CD4-positive, alpha-beta T cell treated with Interleukin-17A for 4 hours (primary cell): Measurements from ENCODE around the gene DDX59.

ENCODE experiments used
- DNase-seq: peaks from one replicate; pipeline ENCODE4 v3.0.0-alpha.2; 2020; ENCODE audit warnings: mixed read lengths

Gene DDX59

DNA sequence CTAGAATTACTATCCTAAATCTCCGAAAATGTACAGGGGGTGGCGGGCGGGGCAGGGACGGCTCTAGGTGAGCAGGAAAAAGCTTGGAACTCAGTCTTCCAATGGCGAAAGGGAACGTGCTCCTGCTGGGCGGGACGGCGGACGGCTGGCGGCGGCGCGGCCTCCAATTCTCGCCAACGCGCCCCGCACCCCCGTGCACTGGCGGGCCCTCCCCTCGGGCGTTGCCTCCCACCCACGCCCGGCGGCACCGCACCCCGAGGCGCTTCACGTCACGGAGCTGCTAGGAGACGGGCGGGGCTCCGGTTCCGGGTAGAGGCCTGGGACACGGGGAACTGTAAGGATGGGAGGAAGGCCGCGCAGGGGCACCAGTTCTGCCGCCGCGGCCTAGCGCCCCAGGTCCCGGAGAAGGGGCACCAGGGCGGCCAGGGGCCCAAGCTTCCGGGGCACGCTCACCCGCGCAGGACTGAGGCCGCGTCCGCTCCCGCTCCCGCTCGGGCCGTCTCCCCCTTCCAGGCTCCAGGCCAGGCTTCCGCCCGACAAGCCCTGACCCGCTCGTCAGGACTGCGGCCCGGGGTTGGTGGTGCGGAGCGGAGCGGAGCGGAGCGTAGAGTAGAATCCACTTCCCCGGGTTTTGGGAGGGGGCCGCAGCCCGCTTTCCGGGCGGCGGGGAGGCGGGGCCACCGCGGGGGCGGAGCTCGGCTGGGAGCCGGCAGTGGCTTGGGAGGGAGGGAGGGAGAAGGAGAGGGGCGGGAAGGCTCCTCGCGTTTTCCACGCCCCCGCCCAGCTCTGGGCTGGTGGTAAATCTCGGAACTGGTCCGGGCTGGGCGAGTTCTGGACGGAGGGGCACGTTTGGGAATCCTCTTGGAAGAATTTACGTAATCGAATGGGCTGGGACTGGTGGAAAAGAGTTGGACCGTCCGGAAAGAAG is at the start of gene DDX59:
DDX59 (minus strand) TSS at position 594 of the 928 bp plus-strand sequence. CDS start 3,167 bp downstream, outside the sequence.
- DNase-seq = peak; percentile 95

DNA sequence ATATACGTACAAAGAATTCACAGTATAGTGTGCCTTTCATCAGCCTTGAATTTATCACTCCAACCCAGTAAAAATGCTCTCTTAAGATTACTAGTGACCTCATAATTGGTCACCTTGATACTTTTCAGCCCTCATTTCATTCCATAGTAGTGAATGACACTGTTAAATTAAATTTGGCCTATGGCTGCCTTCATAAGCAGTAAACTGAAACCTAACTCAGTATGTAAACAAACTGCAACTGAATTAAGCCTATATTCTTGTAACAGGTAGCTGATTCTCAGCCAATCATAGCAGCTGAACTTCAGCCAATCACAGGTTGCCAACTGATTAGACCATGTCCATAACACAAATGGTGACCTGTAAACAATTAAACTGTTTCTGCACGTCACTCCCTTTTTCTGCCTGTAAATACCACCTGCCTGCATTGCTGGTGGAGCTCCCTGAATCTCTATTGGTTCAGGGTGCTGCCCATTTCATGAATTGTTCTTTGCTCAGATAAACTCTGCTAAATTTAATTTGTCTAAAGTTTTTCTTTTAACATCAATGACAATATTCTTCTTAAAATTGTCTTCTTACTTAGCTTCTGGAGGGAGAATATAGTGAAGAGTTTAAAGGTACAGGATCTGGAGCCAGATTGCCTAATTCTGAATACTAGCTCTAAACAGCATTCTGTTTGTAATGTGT is 44.9 kb upstream of the DDX59 start:
- no peak for DNase-seq

DNA sequence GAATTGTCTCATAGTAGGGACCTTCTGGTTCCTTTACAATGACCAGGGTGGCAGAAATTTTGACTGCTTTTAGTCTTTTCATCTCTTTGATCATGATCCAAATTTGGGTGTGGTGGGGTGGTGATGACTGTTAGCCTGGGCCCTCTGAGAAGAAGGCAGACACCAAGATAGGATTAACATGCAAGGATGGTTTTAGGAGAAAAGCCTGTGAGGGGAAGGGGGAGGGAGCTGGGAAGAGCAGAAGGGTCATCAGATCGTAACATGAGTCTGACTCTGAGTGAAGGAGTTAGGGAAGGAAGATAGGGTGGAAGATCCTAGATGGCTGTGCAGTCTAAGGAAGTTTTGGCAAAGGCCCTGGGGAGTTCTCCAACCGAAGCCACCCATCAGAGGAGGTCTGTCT is 40.5 kb upstream of the DDX59 start:
- DNase-seq = no peak

DNA sequence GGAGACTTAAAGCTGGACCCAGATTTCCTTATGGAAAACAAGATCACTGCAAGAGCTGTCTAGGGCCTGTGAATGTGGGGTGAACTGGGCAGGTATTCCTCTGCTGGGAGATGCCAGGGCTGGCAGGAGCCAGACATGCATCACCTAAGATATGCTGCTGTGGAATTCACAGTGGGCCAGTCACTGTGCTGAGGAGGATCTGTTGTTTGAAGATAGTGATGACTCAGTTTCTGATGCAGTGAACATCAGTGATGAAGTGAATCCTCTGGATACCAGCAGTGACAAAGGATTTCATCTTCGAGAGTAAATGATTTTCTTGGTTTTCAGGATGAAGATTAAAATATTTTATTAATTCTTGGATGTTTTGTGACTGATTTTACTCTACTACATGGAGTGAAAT is 39.1 kb upstream of the DDX59 start:
- no peak for DNase-seq

DNA sequence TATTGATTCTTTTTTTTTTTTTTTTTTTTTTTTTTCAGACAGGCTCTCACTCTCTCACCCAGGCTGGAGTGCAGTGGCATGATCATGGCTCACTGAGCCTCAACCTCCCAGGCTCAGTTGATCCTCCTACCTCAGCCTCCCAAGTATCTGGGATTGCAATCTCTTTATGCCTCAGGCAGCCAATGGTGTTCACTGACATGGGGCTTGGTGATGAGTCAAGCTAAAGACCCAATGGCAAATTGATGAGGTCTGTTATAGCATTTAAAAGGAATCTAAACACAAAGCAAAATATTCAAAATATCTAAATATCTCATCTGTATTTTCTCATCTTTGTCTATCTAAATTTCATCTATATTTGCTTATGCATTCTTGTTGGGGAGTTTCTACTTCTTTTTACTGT is 38.5 kb upstream of the DDX59 start:
- no peak for DNase-seq

DNA sequence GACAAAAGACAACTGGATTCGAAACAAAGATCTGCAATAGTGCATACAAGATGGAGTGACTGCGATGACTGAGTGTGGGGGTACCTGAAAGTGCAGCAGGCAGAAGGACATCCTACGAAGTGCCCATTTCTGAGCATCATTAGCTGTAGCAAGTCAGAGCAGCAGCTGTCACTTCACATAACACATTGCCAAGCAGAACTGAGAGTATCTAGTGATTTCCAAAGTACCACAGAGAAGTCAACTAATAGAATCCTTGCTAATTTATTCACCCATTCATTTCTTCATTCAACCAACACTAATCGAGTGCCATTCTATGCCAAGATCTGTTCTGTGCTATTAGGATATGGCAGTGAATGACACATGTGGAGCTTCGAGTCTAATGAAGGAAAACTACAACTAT is 37.4 kb upstream of the DDX59 start:
- no peak for DNase-seq

DNA sequence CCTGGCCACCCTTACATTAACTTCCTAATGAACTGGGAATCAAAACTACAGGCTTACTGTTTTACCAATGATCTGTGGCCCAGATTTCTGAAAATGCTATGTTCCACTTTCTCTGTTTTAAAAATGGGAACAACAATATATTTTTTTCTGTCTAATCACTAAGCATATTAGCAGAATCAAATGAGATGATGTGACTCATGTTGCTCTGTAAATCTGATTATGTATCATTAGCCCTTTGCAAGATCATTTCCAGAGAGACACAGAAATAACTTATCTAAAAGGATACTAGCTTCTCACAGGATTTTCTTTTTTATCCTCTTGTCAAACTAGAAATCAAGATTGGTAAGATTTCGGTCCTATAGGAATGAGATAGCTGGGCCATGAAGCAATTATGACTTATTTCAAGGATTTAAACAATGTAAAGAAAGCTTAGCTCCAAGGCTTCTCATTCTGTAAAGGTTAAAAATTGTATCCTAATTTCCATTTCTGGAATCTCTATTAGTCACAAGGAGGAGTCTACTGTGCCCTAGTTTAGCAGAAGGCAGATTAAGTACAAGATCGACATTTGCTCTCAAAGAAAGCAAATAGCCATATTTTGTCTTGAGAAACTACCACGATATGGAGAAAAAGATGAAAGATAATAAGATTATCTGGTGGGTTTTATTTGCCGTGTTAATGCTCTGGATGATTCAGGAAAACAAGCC is 36.6 kb upstream of the DDX59 start:
- DNase-seq = no peak

DNA sequence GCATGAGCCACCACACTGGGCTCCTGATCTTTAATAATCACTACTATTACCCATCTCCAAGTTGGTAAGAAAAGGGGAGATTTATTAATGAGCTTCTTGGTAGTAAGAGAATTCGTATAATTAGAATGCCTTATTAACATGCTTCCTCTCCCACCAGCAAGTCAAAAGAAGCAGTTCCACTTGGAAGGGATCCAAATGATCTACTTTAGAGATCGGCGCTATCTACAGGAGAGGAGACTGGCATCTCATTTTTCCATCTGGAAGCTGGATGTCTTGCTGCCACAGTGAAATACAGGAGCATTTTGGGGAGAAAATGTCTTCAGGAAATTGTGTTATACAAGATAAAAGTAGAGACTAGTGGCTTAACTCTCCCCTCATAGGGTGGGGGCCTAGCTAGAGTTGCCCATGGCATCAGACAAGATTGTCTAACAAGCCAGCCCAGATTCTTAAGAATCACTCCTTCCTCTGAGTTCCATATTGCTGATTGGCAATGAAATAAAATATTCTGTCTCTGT is 35.3 kb upstream of the DDX59 start:
- no peak for DNase-seq

DNA sequence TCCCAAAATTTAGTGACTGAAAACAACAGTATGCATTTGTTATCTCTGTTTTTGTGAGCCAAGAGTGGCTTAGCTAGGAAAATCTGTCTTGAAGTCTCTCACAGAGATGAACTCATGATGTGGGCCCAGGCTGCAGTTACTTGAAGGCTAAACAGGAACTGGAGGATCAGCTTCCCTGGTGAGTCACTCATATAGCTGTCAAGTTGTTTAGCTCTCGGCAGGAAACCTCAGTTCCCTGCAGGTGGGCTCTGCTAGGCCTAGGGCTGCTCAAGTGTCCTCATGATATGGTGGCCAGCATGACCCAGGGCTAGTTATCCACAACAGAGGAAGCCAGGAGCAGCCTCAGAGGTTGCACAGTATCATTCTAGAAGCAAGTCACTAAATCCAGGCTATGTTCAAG is 30.2 kb upstream of the DDX59 start:
- no peak for DNase-seq

DNA sequence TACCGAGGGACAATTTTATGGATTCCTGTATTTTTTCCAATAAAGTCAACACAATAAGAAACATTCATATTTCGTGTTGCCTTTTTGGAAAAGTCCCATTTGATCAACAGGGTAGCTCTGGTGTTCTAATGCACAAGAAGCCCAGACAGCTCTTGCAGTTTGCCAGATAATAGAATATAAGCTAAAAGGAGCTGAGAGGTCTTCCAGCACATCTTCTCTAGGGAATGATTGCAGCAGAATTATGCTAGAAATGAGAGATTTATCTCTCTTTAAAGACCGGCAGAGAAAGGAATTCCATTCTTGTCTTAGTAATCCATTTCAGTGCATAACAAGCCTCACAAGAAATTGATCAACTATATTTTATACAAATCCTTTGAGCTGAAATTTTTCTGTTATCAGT is 25.0 kb upstream of the DDX59 start:
- DNase-seq = no peak

DNA sequence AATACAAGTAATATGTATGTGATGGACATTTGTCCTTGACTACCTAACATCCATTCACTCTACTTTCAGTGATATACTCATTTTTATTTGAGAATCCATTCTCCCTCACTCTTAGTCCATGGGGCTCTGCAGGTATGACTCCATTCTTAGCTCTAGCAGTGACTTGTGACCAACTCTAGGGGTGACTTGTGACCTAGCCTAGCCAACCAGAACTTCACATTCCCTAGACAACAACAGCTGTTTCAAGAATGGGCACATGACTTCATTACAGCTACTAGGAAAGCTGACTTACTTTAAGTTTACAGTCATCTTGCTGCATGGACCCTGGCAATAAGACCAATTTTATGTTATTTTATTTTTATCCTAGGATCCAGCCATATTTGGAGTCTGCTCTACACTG is 23.6 kb upstream of the DDX59 start:
- DNase-seq = no peak

DNA sequence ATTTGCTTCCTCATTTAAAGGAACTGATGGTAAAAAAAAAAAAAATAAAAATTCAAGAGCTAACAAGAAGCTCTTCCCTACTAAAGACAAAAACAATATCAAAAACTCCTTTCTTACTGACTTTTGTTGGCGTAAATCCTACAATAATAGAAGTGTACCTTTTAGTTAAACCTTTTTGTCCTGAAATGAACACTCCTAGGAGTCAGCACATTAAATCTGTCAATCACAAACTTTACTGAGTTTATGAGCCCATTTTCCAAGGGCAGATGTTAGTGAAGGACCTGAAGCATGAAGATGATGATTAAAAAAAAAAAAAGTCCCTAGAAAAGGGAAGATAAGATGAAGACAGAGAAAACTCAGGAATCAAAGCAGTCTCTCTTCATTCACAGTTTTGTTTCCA is 22.6 kb upstream of the DDX59 start:
- no peak for DNase-seq

DNA sequence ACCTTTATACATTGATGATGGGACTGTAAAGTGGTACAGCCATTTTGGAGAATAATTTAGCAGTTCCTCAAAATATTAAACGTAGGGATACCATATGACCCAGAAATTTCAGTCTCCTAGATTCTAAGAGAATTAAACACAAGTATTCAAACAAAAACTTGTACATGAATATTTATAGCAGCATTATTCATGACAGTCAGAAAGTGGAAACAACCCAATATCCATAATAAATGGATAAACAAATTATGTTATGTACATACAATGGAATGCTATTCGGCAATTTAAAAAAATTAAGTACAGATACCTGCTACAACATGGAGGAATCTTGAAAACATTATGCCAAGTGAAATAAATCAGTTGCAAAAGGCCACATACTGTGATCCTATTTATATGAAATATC is 16.9 kb upstream of the DDX59 start:
- DNase-seq = no peak

DNA sequence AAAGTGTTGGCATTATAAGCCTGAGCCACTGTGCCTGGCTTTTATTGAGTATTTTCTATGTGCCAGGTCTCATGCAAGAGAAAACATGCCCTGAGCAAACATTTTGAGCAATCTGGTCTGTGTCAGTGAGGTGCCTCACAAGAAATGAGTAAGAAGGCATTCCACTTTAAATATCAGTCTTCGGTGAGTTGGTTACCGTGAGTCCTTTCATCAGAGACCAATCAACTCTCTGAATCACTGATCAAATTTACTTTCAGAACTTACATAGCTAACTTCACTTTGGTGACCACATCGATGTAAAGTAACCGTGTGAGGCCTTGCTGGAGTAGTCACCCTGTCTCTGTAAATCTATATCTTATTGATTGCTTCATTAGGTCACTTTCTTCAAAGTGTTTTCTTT is 14.3 kb upstream of the DDX59 start:
- DNase-seq = no peak

DNA sequence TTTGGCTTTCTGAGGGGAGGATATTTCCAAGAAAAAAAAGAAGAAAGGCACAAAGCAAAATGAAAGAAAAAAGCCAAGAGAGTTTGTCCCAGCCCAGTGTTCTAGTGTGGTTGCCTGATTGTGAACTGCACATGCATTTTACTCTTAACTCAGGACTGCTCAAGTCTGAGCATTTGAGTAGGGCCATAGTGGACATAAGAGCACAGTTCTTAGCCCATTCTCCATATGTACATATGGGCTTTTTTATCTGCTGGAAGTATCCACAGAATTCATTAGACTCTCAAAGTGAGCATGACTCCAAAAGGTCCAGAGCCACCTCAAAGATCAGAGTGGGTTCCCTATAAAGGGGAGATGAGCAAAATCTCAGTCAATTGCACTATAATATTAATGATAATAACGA is 13.6 kb upstream of the DDX59 start:
- DNase-seq = no peak

DNA sequence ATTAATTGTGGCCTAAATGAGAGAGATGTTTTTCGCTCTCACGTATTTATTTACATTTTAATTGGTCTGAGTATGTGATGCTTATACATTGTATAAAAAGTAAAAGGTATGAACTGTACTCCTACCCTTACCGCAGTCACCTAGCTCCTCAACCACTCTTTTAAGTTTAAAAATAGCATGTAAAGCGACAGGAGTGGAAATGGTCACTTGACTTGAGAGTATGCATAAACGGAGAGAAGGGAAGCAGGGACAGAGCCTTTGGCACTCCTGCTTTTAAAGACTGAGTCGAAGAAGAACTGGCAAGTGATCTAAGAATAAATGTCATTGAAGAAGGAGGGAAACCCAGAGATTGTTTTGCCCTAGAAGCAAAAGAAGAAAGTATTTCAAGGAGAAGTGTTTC is 11.5 kb upstream of the DDX59 start:
- DNase-seq = no peak

DNA sequence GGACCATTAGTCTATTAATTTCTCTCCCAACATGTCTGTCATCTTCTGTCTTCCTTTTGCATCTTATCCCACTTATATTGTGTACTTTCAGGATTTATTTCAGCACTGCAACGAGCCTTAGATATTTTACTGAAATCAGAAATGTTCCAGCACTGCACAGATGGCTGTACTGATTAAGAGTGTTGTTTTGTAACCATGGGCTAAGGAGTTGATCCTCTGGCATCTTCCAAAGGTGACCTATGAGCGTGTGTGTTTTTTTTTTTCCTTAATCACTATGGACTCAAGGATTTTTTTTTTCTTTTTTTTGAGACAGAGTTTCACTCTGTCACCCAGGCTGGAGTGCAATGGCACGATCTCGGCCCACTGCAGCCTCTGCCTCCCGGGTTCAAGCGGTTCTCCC is 7.1 kb upstream of the DDX59 start:
- DNase-seq = no peak

DNA sequence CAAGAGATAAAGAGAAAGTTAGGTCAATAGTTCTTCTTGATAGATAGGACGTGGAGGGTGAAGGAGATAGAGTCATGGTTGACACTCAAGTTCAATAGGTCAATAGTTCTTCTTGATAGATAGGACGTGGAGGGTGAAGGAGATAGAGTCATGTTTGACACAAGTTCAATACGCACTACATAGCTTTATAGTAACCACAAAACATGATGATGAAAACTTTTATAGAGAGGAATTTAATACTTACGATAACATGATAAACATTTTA is 5.8 kb upstream of the DDX59 start:
- no peak for DNase-seq

DNA sequence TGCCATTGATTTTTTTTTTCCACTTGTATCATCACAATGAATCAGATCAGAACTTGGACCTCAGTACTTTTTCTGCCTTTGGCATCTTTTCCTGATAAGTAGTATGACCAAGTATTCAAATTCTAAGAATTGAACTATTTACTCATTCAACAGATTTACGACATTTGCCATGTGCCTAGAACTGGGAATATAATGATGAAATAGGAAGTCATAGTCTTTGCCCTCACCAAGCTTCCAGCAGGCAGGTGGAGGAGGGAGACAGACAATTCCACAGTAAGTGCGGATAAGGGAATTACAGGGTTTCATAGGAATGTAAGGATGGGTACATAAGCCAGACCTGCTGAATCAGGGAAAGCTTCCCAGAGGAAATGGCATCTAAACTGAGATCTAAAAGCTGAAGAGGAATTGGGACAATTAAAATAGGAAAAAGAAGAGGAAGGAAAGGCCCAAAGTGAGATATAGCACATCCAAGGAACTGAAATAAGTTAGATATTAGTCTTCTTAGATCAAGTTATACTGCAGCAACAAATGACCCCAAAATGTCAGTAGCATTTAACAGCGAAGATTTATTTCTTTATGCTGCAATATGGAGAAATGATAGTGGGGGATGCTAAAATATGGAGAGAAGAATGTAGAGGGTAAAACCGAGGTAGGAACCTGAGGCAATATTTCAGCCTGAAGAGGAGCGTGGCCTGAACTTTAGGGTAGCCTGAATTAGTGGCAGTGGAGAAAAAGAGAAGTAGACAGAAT is 5.3 kb upstream of the DDX59 start:
- no peak for DNase-seq

DNA sequence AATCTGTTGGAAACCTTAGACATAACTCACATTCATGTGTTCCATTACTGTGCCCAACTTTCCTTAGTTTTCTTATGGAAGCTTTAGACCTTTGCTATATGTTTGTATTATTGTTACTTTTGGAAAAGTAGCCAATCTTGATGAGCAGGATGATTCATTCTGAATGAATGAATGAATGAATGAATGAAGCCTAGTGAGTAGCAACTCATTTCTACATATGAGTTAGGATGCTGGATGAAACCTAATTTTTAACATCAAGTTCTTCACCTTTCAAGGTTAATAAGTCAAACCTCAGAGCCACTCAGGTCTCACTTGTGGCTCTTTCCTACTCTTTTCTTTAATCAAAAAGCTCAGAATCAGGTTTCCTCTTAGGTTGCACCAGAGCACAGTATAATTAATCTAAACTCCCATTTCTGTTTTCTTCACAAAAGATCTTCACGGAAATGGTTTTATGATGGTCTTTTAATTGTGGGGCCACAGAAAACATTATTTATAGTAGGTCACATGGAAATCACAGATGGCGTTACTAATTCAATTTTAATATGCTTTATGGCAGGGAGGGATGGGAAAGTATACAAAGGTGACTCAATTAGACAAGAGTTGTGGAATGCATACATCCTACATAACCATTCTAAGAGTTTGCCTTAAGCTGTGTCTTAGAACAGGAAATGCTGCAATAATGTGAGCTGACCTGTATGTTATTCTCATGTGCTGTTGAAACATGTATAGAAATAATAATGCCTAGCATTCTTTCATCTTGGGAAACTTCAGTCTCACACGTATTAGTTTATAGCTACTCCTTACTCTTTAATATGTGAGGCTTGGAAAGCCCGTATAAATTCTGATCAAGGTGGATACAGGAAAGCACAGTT is 4.5 kb upstream of the DDX59 start:
- DNase-seq = no peak

DNA sequence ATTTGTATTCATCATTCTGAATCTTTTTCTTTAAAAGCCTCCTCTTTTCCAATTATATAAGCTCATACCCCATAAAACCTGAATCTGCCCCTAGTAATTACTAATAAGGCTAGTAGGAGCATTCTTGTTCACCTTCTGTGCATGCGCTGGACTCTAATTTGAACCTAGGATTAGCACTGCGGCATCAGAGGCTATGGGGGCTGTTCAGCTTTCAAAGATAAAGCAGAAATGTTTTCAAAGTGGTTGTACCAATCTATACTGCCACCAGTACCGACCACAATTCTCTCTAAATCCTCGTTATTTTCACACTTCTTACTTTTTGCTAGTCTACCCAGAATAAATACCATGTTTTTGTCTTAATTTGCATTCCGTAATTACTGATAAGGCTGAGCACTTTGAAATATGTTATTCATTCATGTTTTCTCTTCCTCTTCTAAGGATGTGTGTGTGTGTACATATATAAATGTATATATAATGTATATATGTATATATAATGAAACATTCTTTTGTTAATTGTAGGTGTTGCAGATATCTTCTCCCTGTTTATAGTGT is 1.6 kb upstream of the DDX59 start:
- no peak for DNase-seq
